SHP77 treated with DMSO at 0.1 percent for 48 hours (cell line): ENCODE results near the gene MIF.
"Not testable (repeated sequence)": the region's sequence is repeated elsewhere in the genome, so short reads cannot be mapped to it uniquely, and the experiment has no call there.

Experiments
- DNase-seq: peaks from one replicate; lab custom pipeline; 2025; lab: John Stamatoyannopoulos, UW

MIF gene

GRCh38 chr22:23903328-23903971 lies 9.3 kb downstream of the MIF start:
- DNase-seq = no peak

- DNase-seq = no peak
These were observed 10.5 kb downstream of the MIF start for GRCh38 chr22:23904573-23905254.

GRCh38 chr22:23906641-23907040 lies 12.5 kb downstream of the MIF start:
- DNase-seq = no peak

- not testable (repeated sequence) for DNase-seq
These were observed 13.2 kb downstream of the MIF start for GRCh38 chr22:23907423-23907822.

GRCh38 chr22:23908587-23909205 lies 14.5 kb downstream of the MIF start:
- no peak for DNase-seq

GRCh38 chr22:23909296-23909898 lies 15.2 kb downstream of the MIF start:
- DNase-seq = no peak

- peak; percentile 82 for DNase-seq
These were observed 16.5 kb downstream of the MIF start for GRCh38 chr22:23910496-23911190.

- peak; percentile 32 for DNase-seq
These were observed 17.3 kb downstream of the MIF start for GRCh38 chr22:23911318-23911980.

GRCh38 chr22:23912293-23912903 lies 18.2 kb downstream of the MIF start:
- DNase-seq = no peak

GRCh38 chr22:23913306-23913660 lies 19.1 kb downstream of the MIF start:
- DNase-seq = no peak

- peak; percentile 92 for DNase-seq
These were observed 19.6 kb downstream of the MIF start for GRCh38 chr22:23913661-23914353.

- no peak for DNase-seq
These were observed 21.1 kb downstream of the MIF start for GRCh38 chr22:23915290-23915689.

- DNase-seq = not testable (repeated sequence)
These were observed 26.1 kb downstream of the MIF start for GRCh38 chr22:23920267-23920611.

- DNase-seq = not testable (repeated sequence)
These were observed 27.5 kb downstream of the MIF start for GRCh38 chr22:23921586-23922201.

- no peak for DNase-seq
These were observed 28.7 kb downstream of the MIF start for GRCh38 chr22:23922921-23923320.

- no peak for DNase-seq
These were observed 30.9 kb downstream of the MIF start for GRCh38 chr22:23925020-23925606.

GRCh38 chr22:23926561-23926960 lies 32.4 kb downstream of the MIF start:
- DNase-seq = no peak

- no peak for DNase-seq
These were observed 44.3 kb downstream of the MIF start for GRCh38 chr22:23938328-23939016.

- no peak for DNase-seq
These were observed 44.8 kb downstream of the MIF start for GRCh38 chr22:23939017-23939357.

GRCh38 chr22:23940166-23940565 lies 46.0 kb downstream of the MIF start:
- DNase-seq = not testable (repeated sequence)
